GM13977 (cell line): ENCODE measurements around the gene MRPS22.

Experiments used
- DNase-seq: peaks from one replicate; pipeline ENCODE4 v3.0.0; 2012; ENCODE audit warnings: low spot score
- in situ Hi-C: fragments of 300-500 bp; cut with MboI; formaldehyde crosslinking; loops from one replicate; pipeline ENCODE4 v1.12.0; 2022; ENCODE audit warnings: low sequenced_read_pairs, low pct_unique_long_range_greater_than_20kb, mixed read lengths, inconsistent platforms; ENCODE audit not compliant: unreplicated experiment
- TF ChIP-seq, protein P1 (sequence below): IDR thresholded peaks from 2 replicates; pipeline ENCODE4 v1.5.1; 2012; ENCODE audit warnings: mild to moderate bottlenecking, control low read depth; ENCODE audit not compliant: insufficient read depth; ENCODE audit errors: extremely low read depth, missing control alignments

MRPS22 gene

DNA sequence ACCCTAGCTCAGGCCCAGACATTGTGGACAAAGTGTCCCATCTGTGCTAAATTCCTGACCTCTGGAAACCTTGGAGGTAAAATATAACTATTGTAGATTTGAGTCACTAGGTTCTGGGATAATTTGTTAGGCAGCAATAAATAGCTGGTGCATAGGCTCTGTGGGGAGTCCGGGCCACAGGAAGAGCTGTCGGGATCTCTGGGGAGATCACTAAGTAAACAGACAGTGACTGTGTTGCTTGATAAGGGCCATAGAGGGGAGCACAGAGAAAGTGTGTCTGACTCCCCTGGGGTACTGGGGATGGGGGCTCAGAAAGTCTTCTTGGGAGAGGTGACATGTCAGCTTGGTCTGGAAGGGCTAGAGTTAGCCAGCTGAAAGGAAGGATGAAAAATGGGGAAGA lies 37.7 kb upstream of the MRPS22 start:
- in situ Hi-C loops, result loop anchor here (25.0 kb wide), 1 partner anchor 369 kb away; the partner anchor contains the start of genes FOXL2 and FOXL2NB

GRCh38 chr3:139307072-139307491 lies 36.7 kb upstream of the MRPS22 start:
- no peak for DNase-seq
- TF ChIP-seq, protein P1, sequence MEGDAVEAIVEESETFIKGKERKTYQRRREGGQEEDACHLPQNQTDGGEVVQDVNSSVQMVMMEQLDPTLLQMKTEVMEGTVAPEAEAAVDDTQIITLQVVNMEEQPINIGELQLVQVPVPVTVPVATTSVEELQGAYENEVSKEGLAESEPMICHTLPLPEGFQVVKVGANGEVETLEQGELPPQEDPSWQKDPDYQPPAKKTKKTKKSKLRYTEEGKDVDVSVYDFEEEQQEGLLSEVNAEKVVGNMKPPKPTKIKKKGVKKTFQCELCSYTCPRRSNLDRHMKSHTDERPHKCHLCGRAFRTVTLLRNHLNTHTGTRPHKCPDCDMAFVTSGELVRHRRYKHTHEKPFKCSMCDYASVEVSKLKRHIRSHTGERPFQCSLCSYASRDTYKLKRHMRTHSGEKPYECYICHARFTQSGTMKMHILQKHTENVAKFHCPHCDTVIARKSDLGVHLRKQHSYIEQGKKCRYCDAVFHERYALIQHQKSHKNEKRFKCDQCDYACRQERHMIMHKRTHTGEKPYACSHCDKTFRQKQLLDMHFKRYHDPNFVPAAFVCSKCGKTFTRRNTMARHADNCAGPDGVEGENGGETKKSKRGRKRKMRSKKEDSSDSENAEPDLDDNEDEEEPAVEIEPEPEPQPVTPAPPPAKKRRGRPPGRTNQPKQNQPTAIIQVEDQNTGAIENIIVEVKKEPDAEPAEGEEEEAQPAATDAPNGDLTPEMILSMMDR, result no peak
- in situ Hi-C loops, result loop anchor here (25.0 kb wide), 1 partner anchor 370 kb away; the partner anchor contains the start of genes FOXL2 and FOXL2NB

More for the DNA sequence above, 37.7 kb upstream of the MRPS22 start:
- no peak for DNase-seq
- TF ChIP-seq, protein P1, result no peak

- in situ Hi-C loops, result loop anchor here (25.0 kb wide), 1 partner anchor 371 kb away; the partner anchor contains the start of genes FOXL2 and FOXL2NB
- TF ChIP-seq, protein P1, result no peak
Measured at GRCh38 chr3:139307601-139308555, 35.9 kb upstream of the MRPS22 start.

DNA sequence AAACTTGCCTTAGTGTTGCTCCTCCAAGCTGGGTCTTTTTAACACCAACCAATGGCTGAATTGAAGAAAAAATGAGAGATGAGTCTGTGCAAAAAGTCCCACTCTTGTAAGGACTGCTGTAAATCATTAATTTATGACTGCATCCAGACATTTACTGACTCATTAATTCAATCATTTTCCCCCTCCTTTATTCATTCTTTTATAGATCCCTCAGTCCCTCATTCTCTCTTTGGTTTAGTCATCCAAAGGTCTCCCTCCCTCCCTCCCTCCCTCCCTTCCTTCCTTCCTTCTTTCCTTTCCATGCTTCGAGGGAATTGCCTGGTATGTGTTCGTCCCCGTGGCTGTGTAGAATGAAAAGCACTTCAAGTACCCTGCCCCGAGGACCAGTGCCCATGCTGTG lies 35.3 kb upstream of the MRPS22 start:
- DNase-seq, result no peak
- in situ Hi-C loops, result loop anchor here (25.0 kb wide), 1 partner anchor 371 kb away; the partner anchor contains the start of genes FOXL2 and FOXL2NB
- TF ChIP-seq, protein P1, result no peak

More at GRCh38 chr3:139307601-139308555, 35.9 kb upstream of the MRPS22 start:
- no peak for DNase-seq

DNA sequence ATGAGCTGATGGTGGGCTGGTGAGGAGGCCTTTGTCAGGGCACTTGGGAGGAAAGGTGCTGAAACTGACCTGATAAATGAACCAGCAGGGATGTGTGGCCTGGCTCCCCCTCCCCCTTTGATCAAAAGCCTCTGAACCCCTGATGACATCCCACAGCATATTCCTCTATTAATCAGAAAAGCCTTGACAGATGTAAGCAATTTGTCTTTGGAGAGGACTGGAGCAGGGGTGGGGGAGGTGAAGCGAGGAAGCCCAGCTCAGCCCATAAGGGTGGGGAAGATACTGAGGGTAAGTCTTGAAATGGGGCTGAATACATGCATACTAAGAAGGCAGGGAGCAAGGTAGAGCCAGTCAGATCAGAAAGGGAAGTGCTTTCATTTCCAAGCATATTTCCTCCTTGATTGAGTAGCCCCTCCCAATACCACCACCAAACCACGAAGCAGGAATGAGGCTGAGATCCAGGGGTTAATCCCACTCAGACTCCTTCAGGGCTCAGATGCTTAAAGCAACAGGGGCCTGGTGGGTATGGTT lies 34.7 kb upstream of the MRPS22 start:
- no peak for DNase-seq
- in situ Hi-C loops, result loop anchor here (25.0 kb wide), 1 partner anchor 372 kb away; the partner anchor contains the start of genes FOXL2 and FOXL2NB
- TF ChIP-seq, protein P1, result no peak

GRCh38 chr3:139309880-139310279 lies 33.9 kb upstream of the MRPS22 start:
- TF ChIP-seq, protein P1, result no peak

More at GRCh38 chr3:139309880-139310279, 33.9 kb upstream of the MRPS22 start:
- in situ Hi-C loops, result loop anchor here (25.0 kb wide), 1 partner anchor 373 kb away; the partner anchor contains the start of genes FOXL2 and FOXL2NB
- no peak for DNase-seq
